Glutamatergic neuron (in vitro differentiated cells): Measurements from ENCODE around the gene CLDND1. TPM values are rescaled to one million over a fixed set of nuclear protein-coding genes. Genes with fewer than 3 reads are reported as not detected.

ENCODE experiments used
- DNase-seq: peaks from one replicate; pipeline ENCODE4 v3.0.0; 2022
- H3K27ac Mint-ChIP-seq: one replicate; pipeline ENCODE4 v1.8.0; 2020; ENCODE audit warnings: mild to moderate bottlenecking, mixed read lengths, inconsistent platforms; ENCODE audit not compliant: unreplicated experiment
- H3K27me3 Mint-ChIP-seq: one replicate; pipeline ENCODE4 v1.8.0; 2020; ENCODE audit warnings: mild to moderate bottlenecking, moderate library complexity, mixed read lengths, inconsistent platforms; ENCODE audit not compliant: unreplicated experiment
- H3K36me3 Mint-ChIP-seq: one replicate; pipeline ENCODE4 v1.8.0; 2020; ENCODE audit warnings: mild to moderate bottlenecking, mixed read lengths, inconsistent platforms; ENCODE audit not compliant: unreplicated experiment
- H3K4me1 Mint-ChIP-seq: one replicate; pipeline ENCODE4 v1.8.0; 2020; ENCODE audit warnings: mild to moderate bottlenecking, low read depth, mixed read lengths, inconsistent platforms; ENCODE audit not compliant: unreplicated experiment
- H3K4me3 Mint-ChIP-seq: one replicate; pipeline ENCODE4 v1.8.0; 2020; ENCODE audit warnings: mild to moderate bottlenecking, mixed read lengths, inconsistent platforms; ENCODE audit not compliant: unreplicated experiment
- H3K9me3 Mint-ChIP-seq: one replicate; pipeline ENCODE4 v1.8.0; 2020; ENCODE audit warnings: mild to moderate bottlenecking, moderate library complexity, mixed read lengths, inconsistent platforms; ENCODE audit not compliant: unreplicated experiment
- CTCF ChIP-seq: fragments of 200-600 bp; sonication (generic); IDR thresholded peaks from one replicate; pipeline ENCODE4 v1.5.0; 2021; ENCODE audit not compliant: partially characterized antibody, unreplicated experiment
- total RNA-seq: library from RNA; stranded (reverse); fragmentation: NEBNext Ultra II Directional; extraction: Animal tissue kit (Norgen Biotek cat#: 25700); gene quantifications from one replicate; pipeline ENCODE4 v1.2.1, GENCODE V29; 2021; ENCODE audit not compliant: unreplicated experiment

The CLDND1 gene
- total RNA-seq, 1 donor from 2014 or later, result 164 TPM

DNA sequence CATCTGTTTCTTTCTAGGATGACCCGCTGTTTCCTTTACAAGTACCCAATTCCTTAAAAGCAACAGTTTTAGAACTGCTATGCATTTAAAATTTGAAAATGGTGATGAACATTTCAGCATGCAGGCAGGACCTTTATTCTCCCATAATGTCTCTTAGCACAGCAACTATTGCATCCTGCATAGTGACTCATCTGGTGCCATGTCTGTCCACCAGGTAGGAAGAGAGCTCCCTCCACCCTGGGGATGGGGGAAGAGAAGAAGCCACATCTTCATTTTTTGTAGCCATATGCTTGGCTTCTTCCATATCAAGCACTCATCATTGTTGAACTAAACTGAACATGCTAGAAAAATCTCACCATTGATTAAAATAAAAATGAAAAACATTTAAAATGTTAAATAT is 19.0 kb upstream of the CLDND1 start:
- Mint-ChIP-seq H3K4me3 (no peak overlapping the region), H3K4me1 (no peaks in the 10 kb centered on the region), H3K36me3 (no peaks in the 10 kb centered on the region), H3K9me3 (no peaks in the 10 kb centered on the region), H3K27ac (no peak overlapping the region), H3K27me3 (no peaks in the 10 kb centered on the region)
- no peak for TF ChIP-seq CTCF
- no peak for DNase-seq

DNA sequence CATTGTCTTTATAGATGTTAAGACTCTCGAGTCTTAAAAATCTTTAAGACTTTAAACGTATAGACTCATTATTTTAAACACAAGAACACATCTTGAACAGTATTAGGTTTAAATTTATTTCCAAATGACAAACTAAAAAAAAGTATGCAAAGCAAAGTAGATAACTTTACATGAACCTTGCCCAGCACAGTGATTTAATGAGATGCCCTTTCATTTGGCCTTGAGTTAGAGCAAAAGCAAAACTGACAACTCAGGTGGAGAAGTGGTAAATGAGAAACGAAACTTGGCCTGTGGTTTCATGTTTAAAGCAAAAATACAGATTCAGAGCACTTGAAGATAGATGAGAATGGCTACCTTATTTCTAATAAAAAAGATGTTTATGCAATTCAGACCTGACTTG is 17.6 kb upstream of the CLDND1 start:
- Mint-ChIP-seq H3K36me3 (no peaks in the 10 kb centered on the region), H3K27me3 (no peaks in the 10 kb centered on the region), H3K27ac (no peak overlapping the region), H3K4me1 (no peaks in the 10 kb centered on the region), H3K4me3 (no peak overlapping the region), H3K9me3 (no peaks in the 10 kb centered on the region)
- DNase-seq, result no peak
- no peak for TF ChIP-seq CTCF

DNA sequence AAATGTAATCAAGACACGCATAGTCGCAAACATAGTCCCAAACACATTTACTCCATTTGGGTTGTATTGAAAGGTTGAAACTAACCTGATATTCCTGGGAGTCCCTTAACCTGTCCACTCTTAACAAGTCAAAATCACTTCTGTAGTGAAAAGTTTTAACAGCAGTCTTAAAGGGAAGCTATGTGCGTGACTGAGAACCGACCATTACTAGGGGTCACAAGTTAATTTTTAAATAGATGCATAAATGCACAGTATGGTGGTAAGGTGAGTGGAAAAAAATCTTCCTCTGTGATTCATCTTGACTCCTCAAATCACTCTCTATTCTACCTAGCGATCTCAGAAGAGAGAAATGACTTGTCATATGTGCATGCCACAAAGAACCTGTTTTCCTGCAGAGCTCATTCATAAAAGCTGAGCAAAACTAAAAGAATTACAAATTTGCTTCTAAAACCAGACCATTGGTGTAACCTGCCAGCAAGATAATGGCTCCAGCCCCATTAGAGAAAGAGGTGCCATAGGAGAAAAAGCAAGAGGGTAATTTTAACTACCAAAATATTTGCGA is 13.8 kb upstream of the CLDND1 start:
- Mint-ChIP-seq H3K4me1 (peaks cover 3% of the 10 kb centered on the region), H3K9me3 (no peaks in the 10 kb centered on the region), H3K27ac (no peak overlapping the region), H3K27me3 (no peaks in the 10 kb centered on the region), H3K4me3 (no peak overlapping the region), H3K36me3 (no peaks in the 10 kb centered on the region)
- no peak for TF ChIP-seq CTCF
- DNase-seq, result no peak

GRCh38 chr3:98534734-98535133 is 12.0 kb upstream of the CLDND1 start:
- H3K36me3 Mint-ChIP-seq, result no peaks in the 10 kb centered on the region
- no peaks in the 10 kb centered on the region for H3K9me3 Mint-ChIP-seq
- no peak for TF ChIP-seq CTCF
- H3K27ac Mint-ChIP-seq, result no peak overlapping the region
- H3K4me1 Mint-ChIP-seq, result peaks cover 3% of the 10 kb centered on the region
- no peak overlapping the region for H3K4me3 Mint-ChIP-seq
- no peaks in the 10 kb centered on the region for H3K27me3 Mint-ChIP-seq
- DNase-seq, result no peak

GRCh38 chr3:98534168-98534567 is 11.5 kb upstream of the CLDND1 start:
- no peaks in the 10 kb centered on the region for H3K9me3 Mint-ChIP-seq
- H3K4me1 Mint-ChIP-seq, result peaks cover 3% of the 10 kb centered on the region
- TF ChIP-seq CTCF, result no peak

More at GRCh38 chr3:98534168-98534567, 11.5 kb upstream of the CLDND1 start:
- DNase-seq, result no peak
- H3K27ac Mint-ChIP-seq, result no peak overlapping the region
- H3K27me3 Mint-ChIP-seq, result no peaks in the 10 kb centered on the region
- H3K36me3 Mint-ChIP-seq, result no peaks in the 10 kb centered on the region
- no peak overlapping the region for H3K4me3 Mint-ChIP-seq
